ENCODE results near the gene RBFA. TPM values are rescaled to one million over a fixed set of nuclear protein-coding genes. Genes with fewer than 3 reads are reported as not detected.

Gene RBFA
- total RNA-seq, 2 experiments from 2014 or later, result 25.2 to 26.2 TPM

DNA sequence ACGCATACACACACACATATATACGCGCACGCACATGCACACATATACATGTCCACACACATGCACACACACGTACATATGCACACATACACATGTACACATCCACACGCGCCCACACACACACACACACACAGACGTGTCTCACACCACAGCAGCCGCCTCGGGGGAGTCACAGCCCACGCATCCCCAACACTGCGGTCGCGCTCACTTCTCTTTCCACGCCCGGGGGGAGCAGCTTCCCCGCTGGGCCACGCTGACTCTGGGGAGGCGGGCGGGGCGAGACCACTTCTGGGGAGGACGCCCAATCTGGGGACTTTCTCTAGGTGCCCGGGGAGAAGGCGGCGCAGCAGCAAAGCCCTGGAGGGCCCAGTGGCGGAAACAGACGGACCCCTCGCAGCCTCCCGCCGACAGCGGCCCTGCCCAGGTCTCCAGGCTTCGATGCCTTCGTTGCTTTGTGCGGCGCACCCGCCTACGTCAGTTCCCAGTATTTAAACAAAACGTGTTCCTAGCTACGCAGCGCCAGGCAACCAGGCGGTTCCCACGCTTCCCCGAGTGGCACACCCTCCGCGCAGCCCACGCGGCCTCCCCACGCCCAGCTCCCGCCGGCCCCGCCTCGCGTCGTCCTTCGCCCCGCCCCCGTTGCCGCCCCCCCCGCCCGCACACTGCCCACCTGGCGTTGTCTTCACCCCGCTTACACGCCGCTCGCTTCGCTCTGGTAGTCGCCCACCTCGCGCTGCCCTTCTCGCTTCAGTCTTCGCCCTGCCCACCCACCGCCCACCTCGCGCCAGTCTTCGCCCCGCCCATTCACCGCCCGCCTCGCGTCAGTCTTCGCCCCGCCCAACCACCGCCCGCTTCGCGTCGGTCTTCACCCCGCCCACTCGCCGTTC, 810 bp upstream of the RBFA start:
- Mint-ChIP-seq H3K27me3 (ENCODE audit: low read depth) (no peaks in the 10 kb centered on the region), H3K36me3 (ENCODE audit: low read depth) (peaks cover 9% of the 10 kb centered on the region), H3K4me3 (peak overlapping the region; percentile 85), H3K4me1 (ENCODE audit: low read depth) (peaks cover 23% of the 10 kb centered on the region), H3K9me3 (ENCODE audit: insufficient read depth) (no peaks in the 10 kb centered on the region), H3K27ac (peak overlapping the region; percentile 91)
- CTCF ChIA-PET, result interaction anchor here (0.6 to 2.6 kb wide), 6 partner anchors 9 to 123 kb away, joined by 3 to 8 read pairs (median 3); partner anchors contain the start of gene ADNP2
- POLR2A ChIA-PET, result interaction anchor here (0.7 to 1.8 kb wide), 4 partner anchors 10 to 630 kb away, joined by 3 to 8 read pairs (median 4); partner anchors contain the start of gene ADNP2
- ATAC-seq (peak; percentile 77), DNase-seq (no peak)

DNA sequence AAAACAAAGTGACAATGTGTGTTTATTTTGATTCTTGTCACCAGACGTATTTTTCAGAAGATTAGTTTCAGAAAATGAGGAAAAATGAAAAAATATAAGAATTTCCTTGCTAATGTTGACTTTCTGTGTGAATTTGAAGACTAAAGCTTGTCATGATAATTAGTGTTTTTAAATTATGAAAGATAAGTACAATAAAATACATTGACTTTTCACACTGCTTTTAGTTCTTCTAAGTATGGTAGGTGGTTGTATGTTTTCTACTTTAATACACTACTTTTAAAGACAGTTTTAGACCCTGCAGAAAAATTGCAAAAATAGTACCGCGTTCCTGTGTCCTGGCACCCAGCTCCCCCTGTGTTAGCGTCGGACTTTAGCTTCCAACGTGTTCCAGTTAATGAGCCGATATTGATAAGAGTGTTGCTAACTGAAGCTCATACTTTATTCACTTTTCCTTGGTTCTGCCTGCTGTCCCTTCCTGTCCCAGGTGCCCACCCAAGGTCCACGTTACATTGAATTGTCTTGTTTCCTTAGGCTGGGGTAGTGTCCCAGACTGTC, 695 bp downstream of the RBFA start:
- H3K9me3 Mint-ChIP-seq (ENCODE audit: insufficient read depth), result no peaks in the 10 kb centered on the region
- ATAC-seq (no peak), DNase-seq (no peak)
- POLR2A ChIA-PET, result interaction anchor here (1.5 to 1.6 kb wide), 2 partner anchors 47 to 632 kb away, joined by 3 to 4 read pairs; no protein-coding TSS in a partner anchor
- peak overlapping the region; percentile 85 for H3K4me3 Mint-ChIP-seq
- CTCF ChIA-PET, result interaction anchor here (1.1 to 2.6 kb wide), 3 partner anchors 48 to 77 kb away, joined by 3 to 8 read pairs (median 3); no protein-coding TSS in a partner anchor
- H3K4me1 Mint-ChIP-seq (ENCODE audit: low read depth), result peaks cover 23% of the 10 kb centered on the region
- H3K27me3 Mint-ChIP-seq (ENCODE audit: low read depth), result no peaks in the 10 kb centered on the region
- peak overlapping the region; percentile 91 for H3K27ac Mint-ChIP-seq
- H3K36me3 Mint-ChIP-seq (ENCODE audit: low read depth), result peaks cover 15% of the 10 kb centered on the region

DNA sequence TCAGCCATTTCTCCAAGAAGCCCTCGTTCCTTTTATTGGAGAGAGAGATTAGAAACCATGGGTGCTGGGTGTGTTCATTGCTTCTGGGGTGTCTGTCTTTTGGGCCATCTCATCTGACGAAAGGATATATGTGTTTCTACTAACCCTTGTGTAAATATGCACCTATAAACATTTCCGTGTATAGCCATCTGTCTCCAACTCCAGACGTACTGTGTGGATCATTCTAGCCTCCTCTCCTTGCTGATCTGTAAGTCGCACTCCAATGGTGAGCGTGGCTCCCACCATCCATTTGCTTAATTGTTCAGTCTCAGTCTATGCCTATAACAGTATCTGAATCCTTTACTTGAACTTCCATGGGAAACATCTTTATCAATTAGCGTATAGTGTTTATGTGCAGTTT, 1.8 kb downstream of the RBFA start:
- Mint-ChIP-seq H3K27ac (no peak overlapping the region), H3K27me3 (ENCODE audit: low read depth) (no peaks in the 10 kb centered on the region), H3K4me1 (ENCODE audit: low read depth) (peaks cover 23% of the 10 kb centered on the region), H3K4me3 (no peak overlapping the region), H3K36me3 (ENCODE audit: low read depth) (peaks cover 18% of the 10 kb centered on the region), H3K9me3 (ENCODE audit: insufficient read depth) (no peaks in the 10 kb centered on the region)
- CTCF ChIA-PET, result interaction anchor here (1.1 kb wide), 1 partner anchor 49 kb away, joined by 3 read pairs; no protein-coding TSS in a partner anchor
- no peak for DNase-seq
- POLR2A ChIA-PET, result no interaction called here
- no peak for ATAC-seq

DNA sequence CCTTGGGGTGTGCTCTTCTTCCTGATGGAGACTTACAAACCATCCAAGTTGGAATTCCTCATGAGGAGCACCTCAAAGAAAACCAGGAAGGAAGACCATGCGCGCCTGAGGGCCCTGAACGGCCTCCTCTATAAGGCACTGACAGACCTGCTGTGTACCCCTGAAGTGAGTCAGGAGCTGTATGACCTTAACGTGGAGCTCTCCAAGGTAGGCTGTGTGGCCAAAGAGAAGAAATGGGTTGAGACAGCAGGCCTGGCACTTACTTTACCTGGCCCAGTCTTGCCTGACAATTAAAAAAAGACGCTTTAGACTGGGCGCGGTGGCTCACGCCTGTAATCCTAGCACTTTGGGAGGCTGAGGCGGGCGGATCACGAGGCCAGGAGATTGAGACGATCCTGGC, 3.1 kb downstream of the RBFA start:
- Mint-ChIP-seq H3K9me3 (ENCODE audit: insufficient read depth) (no peaks in the 10 kb centered on the region), H3K27ac (no peak overlapping the region), H3K4me1 (ENCODE audit: low read depth) (peaks cover 23% of the 10 kb centered on the region), H3K4me3 (no peak overlapping the region), H3K27me3 (ENCODE audit: low read depth) (no peaks in the 10 kb centered on the region), H3K36me3 (ENCODE audit: low read depth) (peaks cover 23% of the 10 kb centered on the region)
- ChIA-PET POLR2A (no interaction called here), CTCF (no interaction called here)
- DNase-seq, result no peak
- ATAC-seq, result no peak

DNA sequence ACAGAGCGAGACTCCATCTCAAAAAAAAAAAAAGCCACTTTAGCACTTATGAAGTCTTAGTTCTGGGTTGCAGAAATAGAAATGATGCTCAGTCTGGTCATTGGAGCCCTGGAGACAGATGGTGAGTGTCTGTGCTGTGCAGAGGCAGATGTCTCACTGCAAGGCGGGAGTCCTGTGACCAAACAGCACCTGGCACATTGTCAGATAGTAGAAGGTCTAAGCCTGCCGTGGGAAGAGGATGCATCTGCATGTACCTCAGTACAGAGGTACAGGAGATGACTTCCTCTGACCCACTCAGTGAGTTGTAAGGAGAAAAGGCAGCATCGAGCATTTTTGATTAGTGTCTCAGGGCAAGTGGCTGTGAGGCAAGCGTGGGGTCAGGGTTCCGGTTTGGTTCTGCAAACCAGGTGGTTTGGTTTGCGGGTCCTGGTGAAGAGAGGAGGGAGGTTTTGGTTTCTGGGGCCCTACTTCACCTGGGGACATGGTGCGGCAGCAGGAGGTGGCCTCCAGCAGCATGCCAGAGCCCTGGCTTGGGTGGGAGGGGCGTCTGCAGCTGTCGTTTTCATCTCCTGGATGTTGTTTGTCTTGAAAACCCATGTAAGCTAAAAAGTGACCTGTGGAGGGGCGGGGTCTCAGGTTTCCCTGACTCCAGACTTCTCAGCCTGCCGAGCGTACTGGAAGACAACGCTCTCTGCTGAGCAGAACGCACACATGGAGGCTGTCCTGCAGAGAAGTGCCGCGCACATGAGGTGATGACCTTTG, 3.8 kb downstream of the RBFA start:
- H3K9me3 Mint-ChIP-seq (ENCODE audit: insufficient read depth), result no peaks in the 10 kb centered on the region
- H3K4me1 Mint-ChIP-seq (ENCODE audit: low read depth), result peaks cover 19% of the 10 kb centered on the region
- no peak overlapping the region for H3K27ac Mint-ChIP-seq
- peaks cover 23% of the 10 kb centered on the region for H3K36me3 Mint-ChIP-seq (ENCODE audit: low read depth)
- ATAC-seq, result no peak
- CTCF ChIA-PET, result no interaction called here
- H3K27me3 Mint-ChIP-seq (ENCODE audit: low read depth), result no peaks in the 10 kb centered on the region
- POLR2A ChIA-PET, result no interaction called here
- no peak overlapping the region for H3K4me3 Mint-ChIP-seq
- DNase-seq, result no peak

DNA sequence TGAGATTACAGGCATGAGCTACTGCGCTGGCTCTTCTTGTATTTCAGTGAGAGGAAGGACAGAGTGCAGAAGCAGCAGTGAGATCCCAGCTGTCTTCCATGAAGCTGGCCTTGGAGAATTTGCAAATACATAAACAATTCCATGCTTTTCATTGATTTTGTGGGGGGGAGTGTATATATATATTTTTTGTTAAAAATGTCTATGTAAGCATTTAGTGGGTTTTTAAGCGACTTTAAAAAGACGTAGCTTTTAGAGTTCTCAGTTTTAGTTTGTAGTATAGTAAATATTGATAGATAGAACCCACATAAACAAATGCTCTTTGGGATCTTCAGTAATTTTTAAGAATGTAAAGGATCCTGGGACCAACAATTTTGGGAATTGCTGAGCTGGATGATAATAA, 6.3 kb downstream of the RBFA start:
- ATAC-seq (no peak), DNase-seq (no peak)
- H3K4me1 Mint-ChIP-seq (ENCODE audit: low read depth), result peaks cover 8% of the 10 kb centered on the region
- H3K27me3 Mint-ChIP-seq (ENCODE audit: low read depth), result no peaks in the 10 kb centered on the region
- H3K36me3 Mint-ChIP-seq (ENCODE audit: low read depth), result peaks cover 32% of the 10 kb centered on the region
- no peak overlapping the region for H3K4me3 Mint-ChIP-seq
- no peak overlapping the region for H3K27ac Mint-ChIP-seq
- ChIA-PET POLR2A (no interaction called here), CTCF (interaction anchor here (0.6 kb wide), 1 partner anchor 16 kb away, joined by 4 read pairs; no protein-coding TSS in a partner anchor)
- H3K9me3 Mint-ChIP-seq (ENCODE audit: insufficient read depth), result no peaks in the 10 kb centered on the region

DNA sequence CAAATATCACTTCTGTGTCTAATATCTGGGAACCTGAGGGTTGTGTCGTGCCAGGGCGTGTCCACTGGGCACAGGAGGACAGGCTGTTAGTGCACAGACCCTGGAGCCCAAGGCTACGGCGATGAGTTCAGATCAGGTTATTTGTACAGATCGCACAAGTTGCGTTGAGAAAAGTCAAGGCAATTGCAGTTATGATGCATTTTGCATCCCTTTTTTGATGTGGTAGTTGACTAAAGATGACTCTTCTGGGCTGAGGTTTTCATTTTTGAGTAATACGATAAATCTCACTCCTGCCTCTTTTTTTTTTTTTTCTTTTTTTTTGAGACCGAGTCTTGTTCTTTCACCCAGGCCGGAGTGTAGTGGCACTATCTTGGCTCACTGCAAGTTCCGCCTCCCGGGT, 7.2 kb downstream of the RBFA start:
- no peak for DNase-seq
- no peaks in the 10 kb centered on the region for H3K4me1 Mint-ChIP-seq (ENCODE audit: low read depth)
- H3K9me3 Mint-ChIP-seq (ENCODE audit: insufficient read depth), result no peaks in the 10 kb centered on the region
- CTCF ChIA-PET, result no interaction called here
- no peaks in the 10 kb centered on the region for H3K27me3 Mint-ChIP-seq (ENCODE audit: low read depth)
- no peak overlapping the region for H3K4me3 Mint-ChIP-seq
- H3K27ac Mint-ChIP-seq, result no peak overlapping the region
- POLR2A ChIA-PET, result no interaction called here
- peaks cover 37% of the 10 kb centered on the region for H3K36me3 Mint-ChIP-seq (ENCODE audit: low read depth)
- ATAC-seq, result no peak

DNA sequence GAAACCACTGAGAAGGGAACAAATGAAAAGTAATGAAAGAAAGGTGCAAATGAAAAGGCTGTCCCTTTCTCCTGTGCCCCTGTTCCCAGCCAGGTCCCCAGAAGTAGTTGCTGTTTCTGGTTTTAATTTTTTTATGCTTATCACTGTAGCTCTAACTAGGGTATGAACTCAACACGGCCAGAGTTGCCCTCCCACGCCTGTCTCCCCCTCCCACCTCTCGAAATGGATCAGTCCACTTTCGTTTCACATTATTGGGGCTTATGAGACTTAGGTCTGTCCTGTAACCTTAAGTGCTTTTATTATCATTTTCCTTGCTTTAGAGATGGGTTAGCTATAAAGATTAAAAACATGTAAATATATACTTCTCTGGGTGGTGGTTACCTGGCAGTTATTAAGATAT, 8.6 kb downstream of the RBFA start:
- no peak for ATAC-seq
- no peak for DNase-seq
- ChIA-PET CTCF (no interaction called here), POLR2A (interaction anchor here (0.7 kb wide), 1 partner anchor 9 kb away, joined by 3 read pairs; the partner anchor contains the start of gene RBFA)
- Mint-ChIP-seq H3K9me3 (ENCODE audit: insufficient read depth) (no peaks in the 10 kb centered on the region), H3K27ac (no peak overlapping the region), H3K27me3 (ENCODE audit: low read depth) (no peaks in the 10 kb centered on the region), H3K36me3 (ENCODE audit: low read depth) (peaks cover 38% of the 10 kb centered on the region), H3K4me1 (ENCODE audit: low read depth) (no peaks in the 10 kb centered on the region), H3K4me3 (no peak overlapping the region)

DNA sequence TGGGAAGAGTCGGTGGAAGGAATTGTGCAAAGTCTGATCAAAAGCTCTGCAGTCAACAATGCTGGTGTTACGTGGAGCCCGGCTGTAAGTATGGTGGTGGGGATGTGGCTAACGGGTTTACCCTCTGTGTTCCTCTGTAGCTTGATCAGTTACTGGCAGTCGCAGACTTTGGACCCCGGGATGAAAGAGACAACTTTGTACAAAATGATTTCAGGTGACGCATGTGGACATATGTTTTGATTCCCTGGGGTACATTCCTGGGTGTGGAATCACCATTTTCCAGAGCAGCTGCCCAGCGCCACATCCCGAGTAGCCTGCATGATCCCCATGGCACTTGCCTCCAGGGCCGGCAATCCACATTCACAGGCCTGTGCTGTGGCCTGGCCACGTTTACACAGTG, 9.8 kb downstream of the RBFA start:
- Mint-ChIP-seq H3K27me3 (ENCODE audit: low read depth) (no peaks in the 10 kb centered on the region), H3K4me1 (ENCODE audit: low read depth) (no peaks in the 10 kb centered on the region), H3K36me3 (ENCODE audit: low read depth) (peaks cover 39% of the 10 kb centered on the region), H3K9me3 (ENCODE audit: insufficient read depth) (no peaks in the 10 kb centered on the region), H3K4me3 (no peak overlapping the region), H3K27ac (no peak overlapping the region)
- ChIA-PET CTCF (no interaction called here), POLR2A (no interaction called here)
- DNase-seq (no peak), ATAC-seq (no peak)

DNA sequence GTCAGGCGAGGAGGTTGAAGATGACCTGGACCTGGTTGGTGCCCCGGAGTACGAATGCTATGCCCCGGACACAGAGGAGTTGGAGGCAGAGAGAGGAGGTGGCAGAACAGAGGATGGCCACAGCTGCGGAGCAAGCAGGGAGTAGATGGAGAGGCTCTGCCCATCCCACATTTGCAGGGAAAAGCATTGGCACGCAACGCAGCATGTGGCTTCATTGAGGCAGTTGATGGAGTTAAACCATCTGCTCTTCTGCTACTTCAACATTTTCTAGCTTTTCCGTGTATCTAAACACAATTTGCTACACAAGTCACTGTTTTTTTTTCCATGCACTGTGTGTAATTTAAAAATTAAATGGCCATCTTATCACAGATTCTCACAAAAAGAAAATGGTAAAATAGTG, 11.8 kb downstream of the RBFA start:
- CTCF ChIA-PET, result interaction anchor here (1.6 kb wide), 1 partner anchor 23 kb away, joined by 3 read pairs; no protein-coding TSS in a partner anchor
- H3K4me1 Mint-ChIP-seq (ENCODE audit: low read depth), result no peaks in the 10 kb centered on the region
- H3K9me3 Mint-ChIP-seq (ENCODE audit: insufficient read depth), result no peaks in the 10 kb centered on the region
- POLR2A ChIA-PET, result interaction anchor here (0.6 kb wide), 1 partner anchor 579 kb away, joined by 5 read pairs; no protein-coding TSS in a partner anchor
- H3K36me3 Mint-ChIP-seq (ENCODE audit: low read depth), result peaks cover 34% of the 10 kb centered on the region
- DNase-seq (no peak), ATAC-seq (no peak)
- no peaks in the 10 kb centered on the region for H3K27me3 Mint-ChIP-seq (ENCODE audit: low read depth)
- H3K4me3 Mint-ChIP-seq, result no peak overlapping the region
- no peak overlapping the region for H3K27ac Mint-ChIP-seq

DNA sequence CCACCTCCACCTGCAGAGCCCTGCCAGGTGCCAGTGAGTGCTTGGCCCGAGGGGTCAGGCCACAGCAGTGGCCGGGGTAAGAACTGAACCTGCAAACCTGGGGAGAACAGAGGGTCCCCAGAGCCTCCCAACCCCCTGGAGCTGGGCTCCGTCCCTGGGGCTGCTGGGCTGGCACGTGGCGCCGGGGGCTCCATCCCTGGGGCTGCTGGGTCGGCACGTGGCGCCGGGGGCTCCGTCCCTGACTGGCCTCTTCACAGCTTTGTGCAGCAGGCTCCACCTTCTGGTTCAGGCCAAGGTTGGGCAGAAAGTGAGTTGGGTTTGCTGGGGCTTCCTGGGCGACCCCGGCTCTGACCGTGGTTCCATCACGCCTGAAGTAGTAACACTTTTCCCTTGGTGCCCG, 12.2 kb downstream of the RBFA start:
- ATAC-seq (no peak), DNase-seq (no peak)
- Mint-ChIP-seq H3K4me1 (ENCODE audit: low read depth) (no peaks in the 10 kb centered on the region), H3K9me3 (ENCODE audit: insufficient read depth) (peaks cover 4% of the 10 kb centered on the region), H3K27me3 (ENCODE audit: low read depth) (no peaks in the 10 kb centered on the region), H3K4me3 (no peak overlapping the region), H3K36me3 (ENCODE audit: low read depth) (peaks cover 35% of the 10 kb centered on the region), H3K27ac (no peak overlapping the region)
- CTCF ChIA-PET, result interaction anchor here (1.6 kb wide), 1 partner anchor 24 kb away, joined by 3 read pairs; no protein-coding TSS in a partner anchor
- POLR2A ChIA-PET, result interaction anchor here (0.6 kb wide), 1 partner anchor 579 kb away, joined by 5 read pairs; no protein-coding TSS in a partner anchor

Data from activated CD8-positive, alpha-beta T cell treated with anti-CD3 and anti-CD28 coated beads, Interleukin-2, amount 10 ng/mL, durations not matched to agents 7 days and 5 days (primary cell).